CD1c-positive myeloid dendritic cell (primary cell): ENCODE data around the gene APOC3.
A peak's percentile ranks its signal among the peaks of the same experiment; 100 is the strongest.

Experiments used
- DNase-seq: peaks from one replicate; pipeline ENCODE4 v3.0.0-alpha.2; 2016; ENCODE audit errors: extremely low spot score

The APOC3 gene

GRCh38 chr11:116874251-116874650 is 44.5 kb downstream of the APOC3 start:
- DNase-seq: no peak

- no peak for DNase-seq
Measured at GRCh38 chr11:116875194-116875593, 45.5 kb downstream of the APOC3 start.

GRCh38 chr11:116876656-116877055 is 46.9 kb downstream of the APOC3 start:
- no peak for DNase-seq

GRCh38 chr11:116879800-116880625 is 50.3 kb downstream of the APOC3 start:
- DNase-seq: peak; percentile 67

- no peak for DNase-seq
Measured at GRCh38 chr11:116881143-116881542, 51.4 kb downstream of the APOC3 start.

GRCh38 chr11:116882386-116882785 is 52.7 kb downstream of the APOC3 start:
- no peak for DNase-seq
